SK-N-SH (cell line): ENCODE results near the gene PRPSAP2. TPM values are rescaled to one million over a fixed set of nuclear protein-coding genes. Genes with fewer than 3 reads are reported as not detected.

Experiments
- CTCF ChIA-PET: fragments of 300-600, 350-600 bp; formaldehyde crosslinking; extraction: SDS; loops from one replicate; lab custom pipeline; 2021; lab: Yijun Ruan, JAX
- POLR2A ChIA-PET: fragments of 350-600 bp; sonication (Branson Sonifier 250); formaldehyde crosslinking; extraction: SDS; loops from one replicate; lab custom pipeline; 2020; ENCODE audit warnings: antibody characterized with exemption, inconsistent platforms; lab: Yijun Ruan, JAX
- DNase-seq: peaks from one replicate; pipeline ENCODE4 v3.0.0; 2012
- H2AFZ ChIP-seq: fragments of 200-600 bp; sonication (generic); 2 replicates; pipeline ENCODE4 v1.8.1; 2016; ENCODE audit warnings: antibody characterized with exemption, mild to moderate bottlenecking, low read depth
- H3F3A ChIP-seq: fragments of 200-600 bp; sonication (generic); replicated peaks from 2 replicates; pipeline ENCODE3; 2016; ENCODE audit warnings: antibody characterized with exemption, mild to moderate bottlenecking; ENCODE audit not compliant: insufficient read depth
- H3K27ac ChIP-seq, 2 experiments: fragments of 200-500 bp in 1 of 2; fragments of 200-600 bp in 1 of 2; sonication (Bioruptor generic) in 1 of 2; sonication (generic), shearing (Covaris generic) in 1 of 2; 2 replicates each; pipeline versions ENCODE4 v1.5.1 to v1.6.1; 2014 to 2016; ENCODE audit warnings: low read depth in 2 of 2, inconsistent platforms in 1 of 2, low read length in 1 of 2, mild to moderate bottlenecking in 1 of 2, mixed read lengths in 1 of 2
- H3K27me3 ChIP-seq: fragments of 200-600 bp; sonication (generic), shearing (Covaris generic); 2 replicates; pipeline ENCODE4 v1.6.1; 2016; ENCODE audit warnings: mixed run types; ENCODE audit not compliant: insufficient read depth
- H3K36me3 ChIP-seq, 2 experiments: fragments of 200-500 bp in 1 of 2; fragments of 200-600 bp in 1 of 2; sonication (Bioruptor generic) in 1 of 2; sonication (generic) in 1 of 2; replicated peaks in 1 of 2; 2 replicates each; pipeline versions ENCODE3 to v1.5.1; 2014 to 2016; ENCODE audit warnings: low read length in 1 of 2, mild to moderate bottlenecking in 1 of 2; ENCODE audit not compliant: insufficient read depth in 2 of 2, control insufficient read depth in 1 of 2
- H3K4me1 ChIP-seq, 2 experiments: fragments of 200-500 bp in 1 of 2; fragments of 200-600 bp in 1 of 2; sonication (Bioruptor generic) in 1 of 2; sonication (generic), shearing (Covaris generic) in 1 of 2; 2 replicates each; pipeline versions ENCODE4 v1.5.1 to v1.6.1; 2014 to 2016; ENCODE audit warnings: low read depth in 1 of 2, low read length in 1 of 2, mixed run types in 1 of 2; ENCODE audit not compliant: insufficient read depth in 2 of 2, control insufficient read depth in 1 of 2
- H3K4me2 ChIP-seq: fragments of 200-600 bp; sonication (generic), shearing (Covaris generic); 2 replicates; pipeline ENCODE4 v1.6.1; 2017; ENCODE audit warnings: mixed run types
- H3K4me3 ChIP-seq, 2 experiments: fragments of 200-500 bp in 1 of 2; fragments of 200-600 bp in 1 of 2; sonication (Bioruptor generic) in 1 of 2; sonication (generic), shearing (Covaris generic) in 1 of 2; 2 replicates each; pipeline versions ENCODE4 v1.5.1 to v1.8.1; 2014 to 2016; ENCODE audit warnings: low read depth in 2 of 2, inconsistent platforms in 1 of 2, low read length in 1 of 2, mild to moderate bottlenecking in 1 of 2, mixed read lengths in 1 of 2, moderate library complexity in 1 of 2
- H3K79me2 ChIP-seq: fragments of 200-600 bp; sonication (generic); 2 replicates; pipeline ENCODE4 v1.8.1; 2017; ENCODE audit warnings: mild to moderate bottlenecking; ENCODE audit not compliant: insufficient read depth
- H3K9ac ChIP-seq: fragments of 200-600 bp; sonication (generic); 2 replicates; pipeline ENCODE4 v1.6.1; 2017; ENCODE audit warnings: mixed run types
- H3K9me2 ChIP-seq: fragments of 200-600 bp; sonication (generic); 2 replicates; pipeline ENCODE4 v1.6.1; 2017; ENCODE audit warnings: mixed run types
- H3K9me3 ChIP-seq: fragments of 200-600 bp; sonication (generic); 2 replicates; pipeline ENCODE4 v1.6.1; 2017; ENCODE audit warnings: mixed run types, mild to moderate bottlenecking, moderate library complexity
- H4K20me1 ChIP-seq: fragments of 200-600 bp; sonication (generic); 2 replicates; pipeline ENCODE4 v1.6.1; 2017; ENCODE audit warnings: mild to moderate bottlenecking, mixed run types; ENCODE audit not compliant: insufficient read depth
- ELF1 ChIP-seq: IDR thresholded peaks from 2 replicates; pipeline ENCODE4 v1.4.0; 2012
- FOSL2 ChIP-seq: IDR thresholded peaks from 2 replicates; pipeline ENCODE4 v1.4.0; 2012; ENCODE audit warnings: low read depth, mild to moderate bottlenecking, moderate library complexity, borderline replicate concordance
- FOXJ3 ChIP-seq: sonication (generic); formaldehyde crosslinking; IDR thresholded peaks from 2 replicates; pipeline ENCODE4 v1.5.1; 2020; ENCODE audit warnings: mild to moderate bottlenecking, missing genetic modification reagents
- FOXM1 ChIP-seq: IDR thresholded peaks from 2 replicates; pipeline ENCODE4 v1.4.0; 2012; ENCODE audit warnings: low read depth, mild to moderate bottlenecking
- GATA2 ChIP-seq: sonication (generic); formaldehyde crosslinking; IDR thresholded peaks from 2 replicates; pipeline ENCODE4 v1.5.0; 2020; ENCODE audit warnings: mild to moderate bottlenecking, missing genetic modification reagents
- JUND ChIP-seq: IDR thresholded peaks from 2 replicates; pipeline ENCODE4 v1.4.0; 2012
- NFIC ChIP-seq: IDR thresholded peaks from 2 replicates; pipeline ENCODE4 v1.4.0; 2012; ENCODE audit warnings: borderline replicate concordance
- NRF1 ChIP-seq: IDR thresholded peaks from 2 replicates; pipeline ENCODE4 v1.6.1; 2012; ENCODE audit warnings: low read depth, mild to moderate bottlenecking, low read length
- POLR2AphosphoS5 ChIP-seq: IDR thresholded peaks from 2 replicates; pipeline ENCODE4 v1.6.1; 2012; ENCODE audit warnings: low read depth, low read length
- RXRA ChIP-seq: IDR thresholded peaks from 2 replicates; pipeline ENCODE4 v1.4.0; 2012; ENCODE audit warnings: low read depth, mild to moderate bottlenecking, borderline replicate concordance
- SIN3A ChIP-seq: IDR thresholded peaks from 2 replicates; pipeline ENCODE4 v1.6.1; 2012; ENCODE audit warnings: low read depth, mild to moderate bottlenecking, low read length, moderate library complexity, borderline replicate concordance
- SMC3 ChIP-seq: IDR thresholded peaks from 2 replicates; pipeline ENCODE4 v1.6.1; 2012; ENCODE audit warnings: low read depth, low read length, improper control_type of control experiment
- TEAD4 ChIP-seq: IDR thresholded peaks from 2 replicates; pipeline ENCODE4 v1.4.0; 2012; ENCODE audit warnings: mild to moderate bottlenecking, borderline replicate concordance; ENCODE audit not compliant: insufficient read depth
- YY1 ChIP-seq: IDR thresholded peaks from 2 replicates; pipeline ENCODE4 v1.4.0; 2012; ENCODE audit warnings: low read depth, mild to moderate bottlenecking
- WGBS: methylation state at CpG from one replicate; pipeline ENCODE4 v1.1.6; 2017; ENCODE audit warnings: low lambda C conversion rate; 5-methylcytosine and 5-hydroxymethylcytosine counted together
- polyA plus RNA-seq, 3 experiments: library from polyadenylated mRNA; depleted of rRNA; stranded (reverse); fragments of >200 nt; gene quantifications; 2 replicates each; pipeline ENCODE4 v1.2.3, GENCODE V29; 2012
- TF ChIP-seq, protein P1 (sequence below): fragments of 150-350 bp; IDR thresholded peaks from 2 replicates; pipeline ENCODE4 v1.6.1; 2017; ENCODE audit warnings: antibody characterized with exemption, low read length, low read depth, borderline replicate concordance
- TF ChIP-seq, protein P2 (sequence below): IDR thresholded peaks from 2 replicates; pipeline ENCODE4 v1.4.0; 2012; ENCODE audit warnings: low read depth, borderline replicate concordance
- TF ChIP-seq, protein P3 (sequence below): IDR thresholded peaks from 2 replicates; pipeline ENCODE4 v1.4.0; 2012; ENCODE audit warnings: low read depth, borderline replicate concordance
- TF ChIP-seq, protein P4 (sequence below): IDR thresholded peaks from 2 replicates; pipeline ENCODE4 v1.6.1; 2012; ENCODE audit warnings: mild to moderate bottlenecking, low read depth, low read length, moderate library complexity

The PRPSAP2 gene
- polyA plus RNA-seq, 1 of the 3 experiments (the other 2 are of a cell fraction) = 27.6 TPM

DNA sequence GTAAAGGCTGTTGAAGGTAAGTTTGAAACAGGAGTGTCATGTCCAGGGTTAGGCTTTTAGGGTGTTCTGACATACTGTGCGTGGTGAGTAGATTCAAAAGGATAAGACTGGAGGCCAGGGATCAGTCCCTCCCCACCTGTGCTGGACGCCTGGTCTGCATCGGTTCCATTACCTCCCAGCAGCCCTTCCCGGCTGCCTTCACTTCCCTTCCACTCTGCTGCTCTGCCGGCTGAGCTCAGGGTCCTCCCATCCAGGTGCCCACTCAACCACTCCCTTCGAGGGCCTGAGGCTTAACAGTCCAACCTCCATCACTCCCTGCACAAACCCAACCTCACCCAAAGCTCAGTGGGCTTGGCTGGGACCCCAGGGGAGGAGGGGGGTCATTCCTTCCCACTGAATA lies 89.9 kb downstream of the PRPSAP2 start:
- Histone ChIP-seq H3F3A (no peaks in the 10 kb centered on the region), H3K4me1 (peaks cover 0 to 8% of the 10 kb centered on the region in 2 experiments; a peak in 1 of 4 replicates), H3K27me3 (no peaks in the 10 kb centered on the region; the same call in 1 of the 2 replicates), H3K9me2 (no peaks in the 10 kb centered on the region), H2AFZ (no peak overlapping the region), H3K4me3 (no peak overlapping the region), H3K9ac (no peak overlapping the region), H3K27ac (no peak overlapping the region), H4K20me1 (no peaks in the 10 kb centered on the region), H3K36me3 (no peaks in the 10 kb centered on the region), H3K9me3 (no peaks in the 10 kb centered on the region), H3K4me2 (no peak overlapping the region), H3K79me2 (no peaks in the 10 kb centered on the region)
- TF ChIP-seq NRF1 (no peak), YY1 (no peak), FOXM1 (no peak), RXRA (no peak), SIN3A (no peak), ELF1 (no peak), GATA2 (CRISPR knock-in tag) (no peak), POLR2AphosphoS5 (no peak), FOSL2 (no peak), FOXJ3 (CRISPR knock-in tag) (no peak)
- TF ChIP-seq, protein P1, sequence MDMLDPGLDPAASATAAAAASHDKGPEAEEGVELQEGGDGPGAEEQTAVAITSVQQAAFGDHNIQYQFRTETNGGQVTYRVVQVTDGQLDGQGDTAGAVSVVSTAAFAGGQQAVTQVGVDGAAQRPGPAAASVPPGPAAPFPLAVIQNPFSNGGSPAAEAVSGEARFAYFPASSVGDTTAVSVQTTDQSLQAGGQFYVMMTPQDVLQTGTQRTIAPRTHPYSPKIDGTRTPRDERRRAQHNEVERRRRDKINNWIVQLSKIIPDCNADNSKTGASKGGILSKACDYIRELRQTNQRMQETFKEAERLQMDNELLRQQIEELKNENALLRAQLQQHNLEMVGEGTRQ = no peak
- TF ChIP-seq, protein P2, sequence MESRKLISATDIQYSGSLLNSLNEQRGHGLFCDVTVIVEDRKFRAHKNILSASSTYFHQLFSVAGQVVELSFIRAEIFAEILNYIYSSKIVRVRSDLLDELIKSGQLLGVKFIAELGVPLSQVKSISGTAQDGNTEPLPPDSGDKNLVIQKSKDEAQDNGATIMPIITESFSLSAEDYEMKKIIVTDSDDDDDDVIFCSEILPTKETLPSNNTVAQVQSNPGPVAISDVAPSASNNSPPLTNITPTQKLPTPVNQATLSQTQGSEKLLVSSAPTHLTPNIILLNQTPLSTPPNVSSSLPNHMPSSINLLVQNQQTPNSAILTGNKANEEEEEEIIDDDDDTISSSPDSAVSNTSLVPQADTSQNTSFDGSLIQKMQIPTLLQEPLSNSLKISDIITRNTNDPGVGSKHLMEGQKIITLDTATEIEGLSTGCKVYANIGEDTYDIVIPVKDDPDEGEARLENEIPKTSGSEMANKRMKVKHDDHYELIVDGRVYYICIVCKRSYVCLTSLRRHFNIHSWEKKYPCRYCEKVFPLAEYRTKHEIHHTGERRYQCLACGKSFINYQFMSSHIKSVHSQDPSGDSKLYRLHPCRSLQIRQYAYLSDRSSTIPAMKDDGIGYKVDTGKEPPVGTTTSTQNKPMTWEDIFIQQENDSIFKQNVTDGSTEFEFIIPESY = no peak
- TF ChIP-seq, protein P3, sequence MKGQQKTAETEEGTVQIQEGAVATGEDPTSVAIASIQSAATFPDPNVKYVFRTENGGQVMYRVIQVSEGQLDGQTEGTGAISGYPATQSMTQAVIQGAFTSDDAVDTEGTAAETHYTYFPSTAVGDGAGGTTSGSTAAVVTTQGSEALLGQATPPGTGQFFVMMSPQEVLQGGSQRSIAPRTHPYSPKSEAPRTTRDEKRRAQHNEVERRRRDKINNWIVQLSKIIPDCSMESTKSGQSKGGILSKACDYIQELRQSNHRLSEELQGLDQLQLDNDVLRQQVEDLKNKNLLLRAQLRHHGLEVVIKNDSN = no peak
- 65% methylated on average over 6 of the region's 6 CpGs for WGBS
- no peak for DNase-seq
- ChIA-PET CTCF (interaction anchor here (0.7 to 2.6 kb wide), 2 partner anchors 12 to 17 kb away, joined by 3 to 26 read pairs; no protein-coding TSS in a partner anchor), POLR2A (no interaction called here)

DNA sequence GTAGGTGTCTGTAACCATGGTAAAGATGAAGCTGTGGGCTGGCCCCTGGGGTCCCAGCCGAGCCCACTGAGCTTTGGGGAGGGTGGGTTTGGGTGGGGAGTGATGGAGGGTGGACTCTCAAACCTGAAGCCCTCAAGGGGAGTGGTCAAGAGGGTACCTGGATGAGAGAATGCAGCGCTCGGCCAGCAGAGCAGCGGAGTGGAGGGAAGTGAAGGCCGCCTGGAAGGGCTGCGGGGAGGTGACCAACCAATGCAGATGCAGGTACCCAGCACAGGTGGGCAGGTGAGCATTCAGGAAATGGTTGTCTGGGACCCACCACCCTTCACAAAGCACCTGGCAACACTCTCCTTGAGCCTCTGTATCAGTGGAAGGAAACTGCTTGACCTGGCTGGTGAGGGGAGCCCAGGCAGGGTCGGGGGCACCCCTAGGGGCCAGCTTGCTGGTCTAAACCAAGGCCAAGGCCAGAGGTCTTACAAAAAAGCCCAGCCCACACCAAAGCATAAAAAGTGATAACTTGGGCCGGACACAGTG lies 90.6 kb downstream of the PRPSAP2 start:
- no peak overlapping the region for H3K9ac ChIP-seq
- peaks cover 0 to 8% of the 10 kb centered on the region in 2 experiments; a peak in 1 of 4 replicates for H3K4me1 ChIP-seq
- no peaks in the 10 kb centered on the region for H3K9me3 ChIP-seq
- no peak overlapping the region for H3K4me3 ChIP-seq
- H4K20me1 ChIP-seq = no peaks in the 10 kb centered on the region
- H3K9me2 ChIP-seq = no peaks in the 10 kb centered on the region
- no peak for DNase-seq
- no peak overlapping the region for H2AFZ ChIP-seq
- no peaks in the 10 kb centered on the region for H3K79me2 ChIP-seq
- H3K27ac ChIP-seq = no peak overlapping the region
- 81% methylated on average over 7 of the region's 8 CpGs for WGBS
- no peaks in the 10 kb centered on the region; the same call in 1 of the 2 replicates for H3K27me3 ChIP-seq
- ChIA-PET CTCF (interaction anchor here (0.7 to 2.6 kb wide), 5 partner anchors 10 to 90 kb away, joined by 3 to 26 read pairs (median 4); no protein-coding TSS in a partner anchor), POLR2A (no interaction called here)
- no peaks in the 10 kb centered on the region for H3K36me3 ChIP-seq
- no peak overlapping the region for H3K4me2 ChIP-seq
- no peaks in the 10 kb centered on the region for H3F3A ChIP-seq
- TF ChIP-seq, protein P4, sequence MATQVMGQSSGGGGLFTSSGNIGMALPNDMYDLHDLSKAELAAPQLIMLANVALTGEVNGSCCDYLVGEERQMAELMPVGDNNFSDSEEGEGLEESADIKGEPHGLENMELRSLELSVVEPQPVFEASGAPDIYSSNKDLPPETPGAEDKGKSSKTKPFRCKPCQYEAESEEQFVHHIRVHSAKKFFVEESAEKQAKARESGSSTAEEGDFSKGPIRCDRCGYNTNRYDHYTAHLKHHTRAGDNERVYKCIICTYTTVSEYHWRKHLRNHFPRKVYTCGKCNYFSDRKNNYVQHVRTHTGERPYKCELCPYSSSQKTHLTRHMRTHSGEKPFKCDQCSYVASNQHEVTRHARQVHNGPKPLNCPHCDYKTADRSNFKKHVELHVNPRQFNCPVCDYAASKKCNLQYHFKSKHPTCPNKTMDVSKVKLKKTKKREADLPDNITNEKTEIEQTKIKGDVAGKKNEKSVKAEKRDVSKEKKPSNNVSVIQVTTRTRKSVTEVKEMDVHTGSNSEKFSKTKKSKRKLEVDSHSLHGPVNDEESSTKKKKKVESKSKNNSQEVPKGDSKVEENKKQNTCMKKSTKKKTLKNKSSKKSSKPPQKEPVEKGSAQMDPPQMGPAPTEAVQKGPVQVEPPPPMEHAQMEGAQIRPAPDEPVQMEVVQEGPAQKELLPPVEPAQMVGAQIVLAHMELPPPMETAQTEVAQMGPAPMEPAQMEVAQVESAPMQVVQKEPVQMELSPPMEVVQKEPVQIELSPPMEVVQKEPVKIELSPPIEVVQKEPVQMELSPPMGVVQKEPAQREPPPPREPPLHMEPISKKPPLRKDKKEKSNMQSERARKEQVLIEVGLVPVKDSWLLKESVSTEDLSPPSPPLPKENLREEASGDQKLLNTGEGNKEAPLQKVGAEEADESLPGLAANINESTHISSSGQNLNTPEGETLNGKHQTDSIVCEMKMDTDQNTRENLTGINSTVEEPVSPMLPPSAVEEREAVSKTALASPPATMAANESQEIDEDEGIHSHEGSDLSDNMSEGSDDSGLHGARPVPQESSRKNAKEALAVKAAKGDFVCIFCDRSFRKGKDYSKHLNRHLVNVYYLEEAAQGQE = no peak
- TF ChIP-seq NFIC = no peak
- TF ChIP-seq, protein P3 = no peak
- TF ChIP-seq TEAD4 = no peak
- TF ChIP-seq POLR2AphosphoS5 = no peak
- no peak for TF ChIP-seq FOXJ3 (CRISPR knock-in tag)
- TF ChIP-seq FOXM1 = no peak
- no peak for TF ChIP-seq SMC3
- TF ChIP-seq JUND = no peak
- TF ChIP-seq RXRA = no peak
